HG03066 (cell line): ENCODE measurements around the gene PLEKHO2.
"Not testable (repeated sequence)": the region's sequence is repeated elsewhere in the genome, so short reads cannot be mapped to it uniquely, and the experiment has no call there.

Source experiments
- ATAC-seq: cut with Tn5 transposase; IDR thresholded peaks from one replicate; pipeline ENCODE4 v1.9.1; 2021; ENCODE audit warnings: low read depth; ENCODE audit not compliant: unreplicated experiment

The PLEKHO2 gene

GRCh38 chr15:64841344-64842095, at the start of gene PLEKHO2:
PLEKHO2 (plus strand) TSS chr15:64841915; CDS start chr15:64842017, 102 bp downstream.
- ATAC-seq, result peak; percentile 51

GRCh38 chr15:64792282-64792681, 49.4 kb upstream of the PLEKHO2 start:
- ATAC-seq, result no peak

- ATAC-seq, result not testable (repeated sequence)
These were observed 46.4 kb upstream of the PLEKHO2 start for GRCh38 chr15:64795299-64795698.

GRCh38 chr15:64795921-64796320, 45.8 kb upstream of the PLEKHO2 start:
- not testable (repeated sequence) for ATAC-seq

- not testable (repeated sequence) for ATAC-seq
These were observed 42.8 kb upstream of the PLEKHO2 start for GRCh38 chr15:64798905-64799304.

GRCh38 chr15:64800476-64800875, 41.2 kb upstream of the PLEKHO2 start:
- no peak for ATAC-seq

- no peak for ATAC-seq
These were observed 38.2 kb upstream of the PLEKHO2 start for GRCh38 chr15:64803526-64803925.

- no peak for ATAC-seq
These were observed 37.1 kb upstream of the PLEKHO2 start for GRCh38 chr15:64804619-64805018.

GRCh38 chr15:64806509-64806908, 35.2 kb upstream of the PLEKHO2 start:
- ATAC-seq, result no peak

GRCh38 chr15:64807051-64807749, 34.5 kb upstream of the PLEKHO2 start:
- no peak for ATAC-seq

GRCh38 chr15:64807751-64808222, 33.9 kb upstream of the PLEKHO2 start:
- no peak for ATAC-seq

GRCh38 chr15:64808785-64809453, 32.8 kb upstream of the PLEKHO2 start:
- ATAC-seq, result no peak

- ATAC-seq, result no peak
These were observed 31.8 kb upstream of the PLEKHO2 start for GRCh38 chr15:64809649-64810496.

GRCh38 chr15:64810497-64811326, 31.0 kb upstream of the PLEKHO2 start:
- no peak for ATAC-seq

GRCh38 chr15:64813075-64813474, 28.6 kb upstream of the PLEKHO2 start:
- no peak for ATAC-seq

- not testable (repeated sequence) for ATAC-seq
These were observed 27.4 kb upstream of the PLEKHO2 start for GRCh38 chr15:64814283-64814682.

- ATAC-seq, result not testable (repeated sequence)
These were observed 26.8 kb upstream of the PLEKHO2 start for GRCh38 chr15:64814965-64815364.

- no peak for ATAC-seq
These were observed 25.3 kb upstream of the PLEKHO2 start for GRCh38 chr15:64816452-64816851.

GRCh38 chr15:64824929-64825430, 16.7 kb upstream of the PLEKHO2 start:
- no peak for ATAC-seq
